BLaER1 treated with 17β-estradiol and CSF1 and Interleukin-3, amounts not matched to agents 10 nM and 100 nM (cell line): ENCODE data around the gene CCDC106.

Experiments used
- H3K27ac ChIP-seq, 11 experiments: shearing (Covaris generic); formaldehyde crosslinking; 2 replicates each; pipeline ENCODE4 v1.8.1; 2022
- H3K27me3 ChIP-seq, 11 experiments: shearing (Covaris generic); formaldehyde crosslinking; 2 replicates each; pipeline ENCODE4 v1.8.1; 2022
- H3K36me3 ChIP-seq, 11 experiments: shearing (Covaris generic); formaldehyde crosslinking; 2 replicates each; pipeline ENCODE4 v1.8.1; 2022
- H3K4me1 ChIP-seq, 10 experiments: shearing (Covaris generic); formaldehyde crosslinking; 2 replicates each; pipeline ENCODE4 v1.8.1; 2022
- H3K4me2 ChIP-seq, 11 experiments: shearing (Covaris generic); formaldehyde crosslinking; 2 replicates each; pipeline ENCODE4 v1.8.1; 2022
- H3K4me3 ChIP-seq, 10 experiments: shearing (Covaris generic); formaldehyde crosslinking; 2 replicates each; pipeline ENCODE4 v1.8.1; 2022
- H3K9ac ChIP-seq, 11 experiments: shearing (Covaris generic); formaldehyde crosslinking; 2 replicates each; pipeline ENCODE4 v1.8.1; 2022
- H3K9me3 ChIP-seq, 11 experiments: shearing (Covaris generic); formaldehyde crosslinking; replicated peaks in 1 of 11; 2 replicates each; pipeline ENCODE4 v1.8.1; 2022
- H4K20me1 ChIP-seq, 11 experiments: shearing (Covaris generic); formaldehyde crosslinking; 2 replicates each; pipeline ENCODE4 v1.8.1; 2022
- Cebpa-rat ChIP-seq, 11 experiments: shearing (Covaris generic); IDR thresholded peaks; 2 replicates each; pipeline ENCODE4 v1.8.1; 2022

The CCDC106 gene

DNA sequence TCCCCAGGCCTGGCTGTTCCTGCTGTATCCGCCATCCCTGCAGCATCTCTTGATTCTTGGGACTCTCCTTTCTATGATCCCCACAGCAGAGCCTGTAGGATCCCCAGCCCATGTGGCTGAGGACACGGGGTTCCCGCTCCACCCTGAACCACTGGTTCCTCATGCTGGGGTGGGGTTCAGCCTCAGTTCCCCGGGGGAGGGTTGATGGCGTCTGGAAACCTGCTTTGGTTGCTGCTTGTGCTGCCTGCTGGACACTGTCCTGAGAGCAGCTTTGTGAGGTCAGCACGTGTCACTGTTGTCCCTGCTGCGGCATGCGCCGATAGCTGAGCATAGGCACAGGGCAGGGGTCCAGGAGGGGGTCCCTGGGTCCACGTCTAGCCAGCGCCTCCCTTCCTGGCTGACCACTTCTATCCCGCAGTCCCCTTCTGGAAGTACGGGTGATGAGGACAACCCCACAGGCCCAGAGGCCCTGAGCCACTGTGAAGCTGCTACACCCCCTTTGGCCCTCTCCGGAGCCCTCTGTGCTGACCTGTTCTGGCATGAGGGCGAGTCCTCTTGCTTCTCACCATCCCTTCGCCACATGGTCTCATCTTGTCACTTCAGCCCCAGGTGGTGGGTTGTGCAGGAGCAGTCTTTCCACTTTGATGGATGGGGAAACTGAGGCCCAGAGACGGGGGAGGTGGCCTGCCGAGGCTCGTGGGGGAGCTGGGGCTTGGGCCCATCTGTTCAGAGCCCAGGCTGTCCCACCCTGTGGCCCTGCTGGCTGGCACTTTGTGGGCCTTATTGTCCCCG is 32.5 kb downstream of the CCDC106 start:
- peak overlapping the region in 6 of 11 experiments; percentile 2 to 98 (median 94); a peak in 10 of 22 replicates for H3K4me2 ChIP-seq
- TF ChIP-seq Cebpa-rat (IDR thresholded peaks at IDR 0.05) = no peak
- peak overlapping the region in 8 of 11 experiments; percentile 94 to 98 (median 96); a peak in 13 of 22 replicates for H3K27ac ChIP-seq
- no peaks in the 10 kb centered on the region for H3K9me3 ChIP-seq
- H3K4me3 ChIP-seq = no peak overlapping the region
- H3K4me1 ChIP-seq = peaks cover 46 to 61% (median 57%) of the 10 kb centered on the region in 10 experiments
- no peaks in the 10 kb centered on the region for H3K27me3 ChIP-seq
- H3K9ac ChIP-seq = peak overlapping the region in 6 of 11 experiments; percentile 25 to 98 (median 63); a peak in 7 of 22 replicates
- H4K20me1 ChIP-seq = peaks cover 63 to 100% (median 94%) of the 10 kb centered on the region in 11 experiments
- peaks cover 71 to 81% (median 72%) of the 10 kb centered on the region in 11 experiments for H3K36me3 ChIP-seq

DNA sequence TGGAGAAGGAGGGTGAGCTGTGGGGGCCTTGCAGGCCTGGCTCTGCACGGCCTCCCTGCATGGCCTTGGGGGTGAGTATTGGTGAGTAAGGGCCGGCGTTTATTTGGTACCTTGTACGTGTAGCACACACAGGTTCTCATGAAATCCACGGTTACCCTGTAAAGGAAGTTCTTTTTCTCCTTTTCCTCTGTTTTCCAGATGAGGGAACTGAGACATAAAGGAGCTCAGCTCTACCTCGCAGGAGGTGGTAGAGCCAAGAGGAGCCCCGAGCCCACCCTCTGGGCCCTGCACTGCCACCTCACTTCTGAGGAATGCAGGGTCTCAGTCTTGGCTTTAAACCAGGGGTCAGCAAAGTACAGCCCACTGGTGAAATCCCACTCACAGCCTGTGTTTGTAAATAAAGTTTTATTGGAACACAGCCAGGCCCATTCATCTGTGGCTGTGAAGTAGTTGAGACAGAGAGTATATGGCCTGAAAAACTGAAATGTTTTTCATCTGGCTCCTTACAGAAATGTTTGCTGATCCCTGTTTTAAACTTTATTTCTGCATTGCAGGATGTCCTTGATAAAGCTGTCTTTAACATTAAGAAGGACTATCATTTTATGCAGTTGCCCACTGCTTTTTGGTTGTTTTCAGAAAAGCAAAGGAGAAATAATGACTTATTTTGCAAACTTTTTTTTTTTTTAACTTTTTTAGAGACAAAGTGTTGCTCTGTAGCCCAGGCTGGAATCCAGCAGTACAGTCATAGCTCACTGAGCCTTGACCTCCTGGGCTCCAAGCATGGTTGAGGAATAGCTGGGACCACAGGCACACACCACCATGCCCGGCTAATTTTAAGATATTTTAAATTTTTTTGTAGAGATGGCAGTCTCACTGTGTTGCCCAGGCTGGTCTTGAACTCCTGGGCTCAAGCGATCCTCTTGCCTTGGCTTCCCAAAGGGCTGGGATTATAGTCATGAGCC is 33.4 kb downstream of the CCDC106 start:
- Histone ChIP-seq H3K9me3 (no peaks in the 10 kb centered on the region), H3K36me3 (peaks cover 80 to 89% (median 81%) of the 10 kb centered on the region in 11 experiments), H3K4me3 (no peak overlapping the region), H3K4me2 (peak overlapping the region in 4 of 11 experiments; percentile 92 to 98 (median 97); a peak in 5 of 22 replicates), H3K9ac (peak overlapping the region in 5 of 11 experiments; percentile 20 to 98 (median 31); a peak in 5 of 22 replicates), H4K20me1 (peaks cover 72 to 100% (median 99%) of the 10 kb centered on the region in 11 experiments), H3K4me1 (peaks cover 39 to 68% (median 52%) of the 10 kb centered on the region in 10 experiments), H3K27ac (peak overlapping the region in 7 of 11 experiments; percentile 6 to 97 (median 94); a peak in 5 of 22 replicates), H3K27me3 (no peaks in the 10 kb centered on the region)
- no peak for TF ChIP-seq Cebpa-rat (IDR thresholded peaks at IDR 0.05)

DNA sequence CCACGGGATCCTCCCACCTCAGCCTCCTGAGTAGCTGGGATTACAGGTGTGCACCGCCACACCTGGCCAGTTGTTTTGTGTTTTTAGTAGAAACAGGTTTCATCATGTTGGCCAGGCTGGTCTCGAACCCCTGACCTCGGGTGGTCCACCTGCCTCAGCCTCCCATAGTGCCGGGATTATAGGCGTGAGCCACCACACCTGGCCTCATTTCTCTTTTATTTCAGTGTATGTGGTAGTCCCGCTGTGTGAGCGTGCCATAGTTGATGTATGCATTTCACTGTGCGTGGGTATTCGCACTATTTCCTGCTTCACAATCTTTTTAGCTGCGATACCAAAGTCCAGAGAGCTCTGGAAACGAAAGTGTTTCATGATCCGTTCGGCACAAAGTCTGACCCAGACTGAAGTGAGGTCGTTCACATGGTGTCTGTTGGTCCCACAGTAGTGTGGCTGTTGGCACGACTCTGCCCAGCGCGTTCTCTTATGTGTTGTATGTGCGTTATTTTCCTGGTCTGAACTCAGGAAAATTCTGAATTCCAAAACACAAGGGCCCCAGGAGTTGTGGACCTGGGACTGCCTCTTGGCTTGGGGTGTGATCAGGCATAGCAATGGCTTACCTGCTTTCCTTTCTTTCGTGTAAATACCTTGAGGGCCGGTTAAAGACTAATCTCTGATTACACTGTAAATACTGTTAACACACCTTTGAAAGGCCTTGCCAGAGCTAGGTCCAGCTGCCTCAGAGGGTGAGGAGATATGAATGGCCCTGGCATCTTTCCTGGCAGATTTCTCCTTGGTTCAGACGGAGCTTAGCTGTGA is 35.6 kb downstream of the CCDC106 start:
- H3K4me1 ChIP-seq = peaks cover 33 to 61% (median 49%) of the 10 kb centered on the region in 10 experiments
- H3K27me3 ChIP-seq = no peaks in the 10 kb centered on the region
- peaks cover 94 to 100% (median 100%) of the 10 kb centered on the region in 11 experiments for H4K20me1 ChIP-seq
- no peak overlapping the region for H3K4me3 ChIP-seq
- no peaks in the 10 kb centered on the region for H3K9me3 ChIP-seq
- H3K9ac ChIP-seq = peak overlapping the region in 4 of 11 experiments; percentile 0 to 17 (median 4); a peak in 1 of 22 replicates
- H3K27ac ChIP-seq = no peak overlapping the region; a peak in 1 of 22 replicates
- peaks cover 91 to 100% (median 98%) of the 10 kb centered on the region in 11 experiments for H3K36me3 ChIP-seq
- no peak overlapping the region for H3K4me2 ChIP-seq
- no peak for TF ChIP-seq Cebpa-rat (IDR thresholded peaks at IDR 0.05)

DNA sequence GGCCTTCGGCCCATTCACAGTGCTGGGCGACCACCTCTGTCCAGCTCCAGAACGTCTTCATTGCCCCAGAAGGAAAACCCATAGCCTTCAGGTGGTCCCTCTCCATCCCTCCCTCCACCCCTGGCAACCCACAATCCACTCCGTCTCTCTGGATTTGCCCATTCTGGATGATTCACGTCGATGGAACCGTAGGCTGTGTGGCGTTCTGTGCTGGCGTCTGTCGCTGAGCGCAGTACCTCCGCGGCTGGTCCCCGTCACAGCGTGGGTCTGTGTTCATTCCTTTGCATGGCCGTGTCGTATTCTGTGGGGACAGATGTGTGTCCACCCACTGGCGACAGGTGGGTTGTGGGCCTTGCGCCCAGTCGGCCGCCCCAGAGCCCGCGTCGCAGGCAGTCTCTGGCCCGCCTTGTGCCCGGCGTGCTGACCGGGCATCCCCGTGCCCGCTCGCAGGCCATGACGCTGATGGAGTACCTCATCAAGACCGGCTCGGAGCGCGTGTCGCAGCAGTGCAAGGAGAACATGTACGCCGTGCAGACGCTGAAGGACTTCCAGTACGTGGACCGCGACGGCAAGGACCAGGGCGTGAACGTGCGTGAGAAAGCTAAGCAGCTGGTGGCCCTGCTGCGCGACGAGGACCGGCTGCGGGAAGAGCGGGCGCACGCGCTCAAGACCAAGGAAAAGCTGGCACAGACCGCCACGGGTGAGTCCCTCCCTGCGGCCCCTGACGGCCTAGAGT is 37.1 kb downstream of the CCDC106 start:
- no peak for TF ChIP-seq Cebpa-rat (IDR thresholded peaks at IDR 0.05)
- Histone ChIP-seq H3K27me3 (no peaks in the 10 kb centered on the region), H3K4me2 (no peak overlapping the region), H3K9me3 (no peaks in the 10 kb centered on the region), H3K4me1 (peaks cover 33 to 53% (median 45%) of the 10 kb centered on the region in 10 experiments), H3K9ac (peak overlapping the region in 4 of 11 experiments; percentile 22 to 42 (median 30); a peak in 2 of 22 replicates), H3K27ac (no peak overlapping the region), H3K4me3 (no peak overlapping the region), H3K36me3 (peaks cover 90 to 100% (median 97%) of the 10 kb centered on the region in 11 experiments), H4K20me1 (peaks cover 99 to 100% (median 100%) of the 10 kb centered on the region in 11 experiments)

DNA sequence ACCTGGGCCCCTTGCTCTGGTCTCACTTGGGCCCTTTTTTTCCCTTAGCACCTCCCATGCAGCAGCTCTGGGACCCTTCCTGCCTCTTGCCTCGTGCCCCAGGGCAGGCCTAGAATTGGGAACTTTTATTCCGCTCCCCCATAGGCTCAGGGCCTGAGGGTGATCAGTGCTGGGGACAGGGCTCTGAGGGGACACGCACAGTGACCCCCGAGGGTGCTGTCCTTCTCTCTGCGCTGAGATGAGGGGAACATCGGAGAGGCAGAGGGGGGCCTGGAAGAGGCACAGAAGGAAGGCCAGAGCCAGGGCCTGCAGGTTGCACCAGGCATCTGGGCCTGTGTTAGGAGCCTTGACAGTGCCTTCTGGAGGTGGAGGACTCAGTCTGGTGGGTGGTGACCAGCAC is 37.8 kb downstream of the CCDC106 start:
- H3K27ac ChIP-seq = no peak overlapping the region
- peak overlapping the region in 5 of 11 experiments; percentile 21 to 42 (median 26); a peak in 4 of 22 replicates for H3K9ac ChIP-seq
- H3K4me1 ChIP-seq = peaks cover 29 to 50% (median 40%) of the 10 kb centered on the region in 10 experiments
- no peak for TF ChIP-seq Cebpa-rat (IDR thresholded peaks at IDR 0.05)
- H3K27me3 ChIP-seq = no peaks in the 10 kb centered on the region
- no peak overlapping the region for H3K4me2 ChIP-seq
- no peaks in the 10 kb centered on the region for H3K9me3 ChIP-seq
- H4K20me1 ChIP-seq = peaks cover 99 to 100% (median 100%) of the 10 kb centered on the region in 11 experiments
- peaks cover 90 to 100% (median 97%) of the 10 kb centered on the region in 11 experiments for H3K36me3 ChIP-seq
- H3K4me3 ChIP-seq = no peak overlapping the region

DNA sequence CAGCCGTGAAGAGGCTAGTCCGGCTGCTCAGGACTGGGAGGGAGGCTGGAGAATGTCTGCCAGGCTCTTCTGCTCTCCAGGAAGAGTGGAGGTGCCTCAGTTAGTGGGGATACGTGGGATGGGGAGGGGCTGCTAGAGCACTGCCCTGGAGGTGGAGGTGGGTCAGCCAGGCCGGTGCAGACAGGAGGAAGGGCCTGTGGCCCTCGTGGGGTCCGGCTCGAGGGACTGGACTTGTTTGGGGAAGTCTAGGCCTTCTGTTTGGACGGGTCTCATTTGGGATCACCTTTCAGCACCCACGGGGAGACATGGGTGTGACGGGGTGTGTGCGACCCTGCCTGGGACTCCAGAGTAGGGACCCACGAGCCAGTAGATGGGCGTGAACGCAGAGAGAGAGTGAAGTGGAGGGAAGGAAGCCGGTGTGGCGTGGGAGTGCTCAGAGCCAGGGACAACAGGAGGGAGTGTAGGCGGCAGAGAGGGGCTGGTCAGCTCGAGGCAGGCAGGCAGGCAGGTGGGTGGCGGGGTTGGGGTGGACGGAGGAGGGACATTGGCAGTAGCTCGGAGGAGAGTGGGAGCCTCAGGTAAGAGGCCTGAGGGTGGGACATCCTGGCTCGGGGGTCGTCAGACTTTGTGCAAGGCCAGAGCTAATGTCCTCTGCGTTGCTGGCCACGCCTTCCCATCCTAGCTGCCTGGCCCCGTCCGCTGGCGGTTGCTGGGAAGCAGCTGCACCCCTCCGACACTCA is 38.5 kb downstream of the CCDC106 start:
- peaks cover 98 to 100% (median 100%) of the 10 kb centered on the region in 11 experiments for H4K20me1 ChIP-seq
- H3K9me3 ChIP-seq = no peaks in the 10 kb centered on the region
- TF ChIP-seq Cebpa-rat (IDR thresholded peaks at IDR 0.05) = no peak
- peak overlapping the region in 1 of 11 experiments; percentile 51; a peak in 1 of 22 replicates for H3K4me2 ChIP-seq
- no peak overlapping the region; a peak in 1 of 22 replicates for H3K27ac ChIP-seq
- H3K9ac ChIP-seq = peak overlapping the region in 7 of 11 experiments; percentile 5 to 52 (median 34); a peak in 7 of 22 replicates
- peaks cover 22 to 44% (median 34%) of the 10 kb centered on the region in 10 experiments; a peak in 19 of 20 replicates for H3K4me1 ChIP-seq
- peaks cover 90 to 100% (median 97%) of the 10 kb centered on the region in 11 experiments for H3K36me3 ChIP-seq
- no peak overlapping the region for H3K4me3 ChIP-seq
- no peaks in the 10 kb centered on the region for H3K27me3 ChIP-seq
